IMR-90 (cell line): Measurements from ENCODE around the gene JAKMIP1. TPM values are rescaled to one million over a fixed set of nuclear protein-coding genes. Genes with fewer than 3 reads are reported as not detected.

Experiments
- ATAC-seq: fragments of 200-7000 bp; cut with Tn5 transposase; 2 replicates; pipeline ENCODE4 v1.9.1; 2020; ENCODE audit warnings: low read depth, mild to moderate bottlenecking, moderate library complexity
- BruUV-seq: library from RNA; stranded (reverse); fragments of 400-500 nt; replicated peaks from 2 replicates; lab custom pipeline; 2021; lab: Mats Ljungman, UMichigan
- CTCF ChIA-PET: fragments of 300-600 bp; formaldehyde crosslinking; extraction: SDS; loops from one replicate; lab custom pipeline; 2021; ENCODE audit warnings: antibody characterized with exemption; lab: Yijun Ruan, JAX
- POLR2A ChIA-PET: fragments of 300-600 bp; sonication (Branson Sonifier 250); formaldehyde crosslinking; loops from one replicate; lab custom pipeline; 2022; ENCODE audit warnings: antibody characterized with exemption; ENCODE audit not compliant: unreplicated experiment; lab: Charles Lee
- DNase-seq: peaks from one replicate; pipeline ENCODE4 v3.0.0; 2013
- H2AFZ ChIP-seq: replicated peaks from 2 replicates; pipeline ENCODE3; 2013; ENCODE audit warnings: low read length, mild to moderate bottlenecking; ENCODE audit not compliant: poor library complexity
- H2AK5ac ChIP-seq: 2 replicates; pipeline ENCODE4 v1.6.1; 2013; ENCODE audit warnings: low read depth, low read length, inconsistent platforms
- H2AK9ac ChIP-seq: replicated peaks from 2 replicates; pipeline ENCODE3; 2013; ENCODE audit warnings: mild to moderate bottlenecking, low read depth, low read length, moderate library complexity; ENCODE audit not compliant: poor library complexity
- H2BK120ac ChIP-seq: 2 replicates; pipeline ENCODE4 v1.6.1; 2013; ENCODE audit warnings: low read depth, low read length, inconsistent platforms
- H2BK15ac ChIP-seq: 3 replicates; pipeline ENCODE4 v1.6.1; 2013; ENCODE audit warnings: low read depth, low read length, inconsistent platforms
- H2BK20ac ChIP-seq: 2 replicates; pipeline ENCODE4 v1.6.1; 2013; ENCODE audit warnings: low read depth, mild to moderate bottlenecking, inconsistent platforms, low read length, moderate library complexity
- H2BK5ac ChIP-seq: 2 replicates; pipeline ENCODE4 v1.6.1; 2013; ENCODE audit warnings: mild to moderate bottlenecking, low read depth, low read length, inconsistent platforms; ENCODE audit not compliant: poor library complexity, severe bottlenecking
- H3K14ac ChIP-seq: replicated peaks from 2 replicates; pipeline ENCODE4 v1.6.1; 2013; ENCODE audit warnings: low read depth, low read length, inconsistent platforms
- H3K18ac ChIP-seq: 2 replicates; pipeline ENCODE4 v1.6.1; 2013; ENCODE audit warnings: low read depth, low read length, control low read depth
- H3K23ac ChIP-seq: 2 replicates; pipeline ENCODE4 v1.6.1; 2013; ENCODE audit warnings: low read depth, low read length, inconsistent platforms
- H3K27ac ChIP-seq: 2 replicates; pipeline ENCODE4 v1.5.1; 2013; ENCODE audit warnings: mild to moderate bottlenecking, control low read depth, low read length; ENCODE audit not compliant: insufficient read depth
- H3K27me3 ChIP-seq: 2 replicates; pipeline ENCODE4 v1.6.1; 2013; ENCODE audit warnings: low read length; ENCODE audit not compliant: control insufficient read depth, insufficient read depth
- H3K36me3 ChIP-seq: 2 replicates; pipeline ENCODE4 v1.6.1; 2013; ENCODE audit warnings: low read length, mixed read lengths; ENCODE audit not compliant: control insufficient read depth, insufficient read depth
- H3K4ac ChIP-seq: 2 replicates; pipeline ENCODE4 v1.6.1; 2013; ENCODE audit warnings: low read depth, low read length, inconsistent platforms
- H3K4me1 ChIP-seq: 2 replicates; pipeline ENCODE4 v1.6.1; 2013; ENCODE audit warnings: low read length, mixed read lengths; ENCODE audit not compliant: control insufficient read depth, insufficient read depth
- H3K4me2 ChIP-seq: 2 replicates; pipeline ENCODE4 v1.6.1; 2013; ENCODE audit warnings: low read depth, mild to moderate bottlenecking, control low read depth, low read length, moderate library complexity
- H3K4me3 ChIP-seq: 2 replicates; pipeline ENCODE4 v1.5.1; 2013; ENCODE audit warnings: low read depth, mild to moderate bottlenecking, control low read depth, low read length, moderate library complexity; ENCODE audit not compliant: insufficient read depth
- H3K56ac ChIP-seq: 2 replicates; pipeline ENCODE4 v1.6.1; 2013; ENCODE audit warnings: low read length, inconsistent platforms; ENCODE audit not compliant: insufficient read depth; ENCODE audit errors: extremely low read depth
- H3K79me1 ChIP-seq, 2 experiments: 2 replicates each; pipeline ENCODE4 v1.6.1; 2013; ENCODE audit warnings: low read length in 2 of 2, inconsistent platforms in 1 of 2, low read depth in 1 of 2
- H3K9ac ChIP-seq: 2 replicates; pipeline ENCODE4 v1.6.1; 2013; ENCODE audit warnings: low read depth, low read length, control low read depth
- H3K9me1 ChIP-seq: 2 replicates; pipeline ENCODE4 v1.6.1; 2013; ENCODE audit warnings: low read length, inconsistent platforms; ENCODE audit not compliant: insufficient read depth
- H3K9me3 ChIP-seq: 2 replicates; pipeline ENCODE4 v1.6.1; 2013; ENCODE audit warnings: low read length; ENCODE audit not compliant: control insufficient read depth, insufficient read depth
- H4K20me1 ChIP-seq: 2 replicates; pipeline ENCODE4 v1.6.1; 2013; ENCODE audit warnings: low read length, inconsistent platforms; ENCODE audit not compliant: insufficient read depth
- H4K5ac ChIP-seq: 2 replicates; pipeline ENCODE4 v1.6.1; 2013; ENCODE audit warnings: mild to moderate bottlenecking, low read depth, low read length, control low read depth
- H4K8ac ChIP-seq, 2 experiments: 2 replicates each; pipeline ENCODE4 v1.6.1; 2013; ENCODE audit warnings: low read depth in 2 of 2, low read length in 2 of 2, control low read depth in 1 of 2, inconsistent platforms in 1 of 2
- H4K91ac ChIP-seq: 2 replicates; pipeline ENCODE4 v1.6.1; 2013; ENCODE audit warnings: low read depth, low read length, inconsistent platforms; ENCODE audit not compliant: insufficient read depth
- BHLHE40 ChIP-seq: fragments of 150-350 bp; IDR thresholded peaks from 2 replicates; pipeline ENCODE4 v1.6.1; 2016; ENCODE audit warnings: mild to moderate bottlenecking, low read depth, low read length
- CEBPB ChIP-seq: IDR thresholded peaks from 2 replicates; pipeline ENCODE4 v1.6.1; 2012; ENCODE audit warnings: low read depth, low read length, improper control_type of control experiment
- CHD1 ChIP-seq: IDR thresholded peaks from 2 replicates; pipeline ENCODE4 v1.6.1; 2012; ENCODE audit warnings: low read depth, low read length, improper control_type of control experiment
- CTCF ChIP-seq: conservative IDR thresholded peaks from 2 replicates; pipeline ENCODE4 v1.5.1; 2012; ENCODE audit warnings: mild to moderate bottlenecking, low read depth, low read length, improper control_type of control experiment
- ELK1 ChIP-seq: fragments of 150-350 bp; IDR thresholded peaks from 2 replicates; pipeline ENCODE4 v1.6.1; 2016; ENCODE audit warnings: low read depth, mild to moderate bottlenecking, low read length, moderate library complexity, borderline replicate concordance
- FOS ChIP-seq: fragments of 150-350 bp; IDR thresholded peaks from 2 replicates; pipeline ENCODE4 v1.6.1; 2016; ENCODE audit warnings: low read depth, low read length
- MAFK ChIP-seq: IDR thresholded peaks from 2 replicates; pipeline ENCODE4 v1.6.1; 2012; ENCODE audit warnings: low read depth, low read length, improper control_type of control experiment
- MAZ ChIP-seq: IDR thresholded peaks from 2 replicates; pipeline ENCODE4 v1.6.1; 2012; ENCODE audit warnings: low read depth, mild to moderate bottlenecking, low read length, improper control_type of control experiment, moderate library complexity, borderline replicate concordance
- MXI1 ChIP-seq: IDR thresholded peaks from 2 replicates; pipeline ENCODE4 v1.6.1; 2012; ENCODE audit warnings: low read depth, mild to moderate bottlenecking, low read length, moderate library complexity, borderline replicate concordance
- NFE2L2 ChIP-seq: fragments of 150-350 bp; IDR thresholded peaks from 2 replicates; pipeline ENCODE4 v1.6.1; 2016; ENCODE audit warnings: low read depth, mild to moderate bottlenecking, low read length
- POLR2A ChIP-seq: IDR thresholded peaks from 2 replicates; pipeline ENCODE4 v1.6.1; 2012; ENCODE audit warnings: mild to moderate bottlenecking, low read depth, low read length
- RAD21 ChIP-seq: IDR thresholded peaks from 2 replicates; pipeline ENCODE4 v1.6.1; 2012; ENCODE audit warnings: low read length, improper control_type of control experiment
- RCOR1 ChIP-seq: IDR thresholded peaks from 2 replicates; pipeline ENCODE4 v1.6.1; 2012; ENCODE audit warnings: mild to moderate bottlenecking, low read length, improper control_type of control experiment; ENCODE audit not compliant: insufficient replicate concordance
- RFX5 ChIP-seq: IDR thresholded peaks from 2 replicates; pipeline ENCODE4 v1.8.0; 2012; ENCODE audit warnings: low read depth, mild to moderate bottlenecking, low read length, moderate library complexity
- USF2 ChIP-seq: fragments of 150-350 bp; IDR thresholded peaks from 2 replicates; pipeline ENCODE4 v1.6.1; 2017; ENCODE audit warnings: mild to moderate bottlenecking, antibody characterized with exemption, low read length, low read depth
- WGBS, 2 experiments: methylation state at CpG; one replicate each; pipeline versions ENCODE4 v1.1.5 to v1.1.7; 2013; ENCODE audit warnings: missing lambda C conversion rate in 2 of 2; ENCODE audit not compliant: insufficient read length in 1 of 2; ENCODE audit errors: extremely low coverage in 2 of 2; 5-methylcytosine and 5-hydroxymethylcytosine counted together
- dilution Hi-C: fragments of 300-500 bp; cut with HindIII; formaldehyde crosslinking; loops from one replicate; pipeline ENCODE4 v1.14.3; 2018; ENCODE audit warnings: low sequenced_read_pairs; ENCODE audit not compliant: unreplicated experiment
- in situ Hi-C: fragments of 300-500 bp; cut with MboI; formaldehyde crosslinking; loops from 3 replicates; pipeline ENCODE4 v1.14.3; 2019; ENCODE audit warnings: low sequenced_read_pairs, inconsistent platforms, mixed read lengths
- intact Hi-C: fragments of 100-400 bp; cut with micrococcal nuclease; formaldehyde crosslinking; loops from 2 replicates; pipeline ENCODE4 v1.10.0; 2022
- polyA plus RNA-seq, 3 experiments: library from polyadenylated mRNA; depleted of rRNA; stranded (reverse); fragments of >200 nt; gene quantifications; 2 replicates each; pipeline ENCODE4 v1.2.3, GENCODE V29; 2012; ENCODE audit warnings: low replicate concordance in 1 of 3
- total RNA-seq: library from RNA; depleted of rRNA; stranded (reverse); fragments of >200 nt; gene quantifications from 2 replicates; pipeline ENCODE4 v1.2.3, GENCODE V29; 2012

JAKMIP1 gene
- total and polyA plus RNA-seq, 2 of the 4 experiments (the other 2 are of a cell fraction) = not detected

- DNase-seq (no peak), ATAC-seq (no peak)
- Histone ChIP-seq H2BK15ac (no peak overlapping the region), H3K9me3 (no peaks in the 10 kb centered on the region), H3K23ac (no peak overlapping the region), H4K5ac (no peak overlapping the region), H3K79me1 (no peaks in the 10 kb centered on the region), H3K27ac (no peak overlapping the region), H2AFZ (no peak overlapping the region), H3K27me3 (no peaks in the 10 kb centered on the region), H3K4me2 (no peak overlapping the region), H2AK9ac (no peak overlapping the region), H3K4ac (no peak overlapping the region), H4K91ac (no peak overlapping the region), H3K9me1 (no peaks in the 10 kb centered on the region), H2BK120ac (no peak overlapping the region), H3K9ac (no peak overlapping the region), H3K4me3 (no peak overlapping the region), H2BK5ac (no peak overlapping the region), H3K14ac (no peak overlapping the region), H2BK20ac (no peak overlapping the region), H3K56ac (no peak overlapping the region), H3K36me3 (no peaks in the 10 kb centered on the region), H2AK5ac (no peak overlapping the region), H3K4me1 (no peaks in the 10 kb centered on the region), H3K18ac (no peak overlapping the region), H4K20me1 (no peaks in the 10 kb centered on the region), H4K8ac (no peak overlapping the region)
- intact Hi-C loops = no loop called here
- dilution Hi-C loops = no loop called here
- BruUV-seq = no TSS peak
- CTCF ChIA-PET = interaction anchor here (1.1 kb wide), 1 partner anchor 16 kb away, joined by 5 read pairs; no protein-coding TSS in a partner anchor
- 13% methylated on average over 1 of the region's 9 CpGs; no CpG with 5 or more reads in 1 of the 2 experiments for WGBS, 2 experiments
- POLR2A ChIA-PET = no interaction called here
- in situ Hi-C loops = no loop called here
- TF ChIP-seq RFX5 (no peak), FOS (no peak), CHD1 (no peak), MAFK (no peak), ELK1 (no peak), BHLHE40 (no peak), CTCF (no peak), CEBPB (no peak), NFE2L2 (no peak), USF2 (no peak), RCOR1 (no peak), MXI1 (no peak), MAZ (no peak), RAD21 (no peak), POLR2A (no peak)
Observed at GRCh38 chr4:5982156-5982973, 218.0 kb downstream of the JAKMIP1 start.
